ENCODE data around the gene SYNGR2.

The SYNGR2 gene

DNA sequence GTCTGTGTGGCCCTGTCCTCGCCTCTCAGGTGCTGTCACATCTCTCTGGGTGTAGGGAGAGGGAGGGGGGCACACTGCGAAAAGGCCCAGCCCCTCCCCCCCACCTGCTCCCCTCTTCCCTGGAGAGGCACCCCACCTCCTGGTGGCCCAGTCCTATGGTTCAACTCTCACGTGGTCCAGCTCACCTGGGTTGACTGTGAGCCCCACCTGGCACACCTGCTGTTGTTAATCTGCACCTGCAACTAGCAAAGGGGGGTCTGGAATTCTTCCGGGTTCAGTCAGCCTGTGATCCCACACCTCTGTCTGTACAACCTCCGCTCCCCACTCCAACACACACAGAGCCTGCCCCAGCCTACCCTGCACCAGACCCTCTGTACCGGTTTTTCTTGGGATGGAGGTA lies 2.0 kb upstream of the SYNGR2 start (continued):
- TF ChIP-seq, protein P1, sequence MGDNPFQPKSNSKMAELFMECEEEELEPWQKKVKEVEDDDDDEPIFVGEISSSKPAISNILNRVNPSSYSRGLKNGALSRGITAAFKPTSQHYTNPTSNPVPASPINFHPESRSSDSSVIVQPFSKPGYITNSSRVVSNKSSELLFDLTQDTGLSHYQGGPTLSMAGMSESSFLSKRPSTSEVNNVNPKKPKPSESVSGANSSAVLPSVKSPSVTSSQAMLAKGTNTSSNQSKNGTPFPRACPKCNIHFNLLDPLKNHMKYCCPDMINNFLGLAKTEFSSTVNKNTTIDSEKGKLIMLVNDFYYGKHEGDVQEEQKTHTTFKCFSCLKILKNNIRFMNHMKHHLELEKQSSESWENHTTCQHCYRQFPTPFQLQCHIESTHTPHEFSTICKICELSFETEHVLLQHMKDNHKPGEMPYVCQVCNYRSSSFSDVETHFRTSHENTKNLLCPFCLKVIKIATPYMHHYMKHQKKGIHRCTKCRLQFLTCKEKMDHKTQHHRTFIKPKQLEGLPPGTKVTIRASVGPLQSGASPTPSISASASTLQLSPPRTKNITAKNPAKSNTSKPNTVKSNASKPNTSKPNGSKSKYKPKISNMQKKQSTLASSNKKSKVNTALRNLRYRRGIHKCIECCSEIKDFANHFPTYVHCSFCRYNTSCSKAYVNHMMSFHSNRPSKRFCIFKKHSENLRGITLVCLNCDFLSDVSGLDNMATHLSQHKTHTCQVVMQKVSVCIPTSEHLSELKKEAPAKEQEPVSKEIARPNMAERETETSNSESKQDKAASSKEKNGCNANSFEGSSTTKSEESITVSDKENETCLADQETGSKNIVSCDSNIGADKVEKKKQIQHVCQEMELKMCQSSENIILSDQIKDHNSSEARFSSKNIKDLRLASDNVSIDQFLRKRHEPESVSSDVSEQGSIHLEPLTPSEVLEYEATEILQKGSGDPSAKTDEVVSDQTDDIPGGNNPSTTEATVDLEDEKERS (tag by site-specific recombination; IDR thresholded peaks at IDR 0.05), result no peak
- TF ChIP-seq ZNF114 (tag by site-specific recombination; IDR thresholded peaks at IDR 0.05) (no peak), GFI1B (tag by site-specific recombination; IDR thresholded peaks at IDR 0.05) (no peak), ZNF623 (tag by site-specific recombination; IDR thresholded peaks at IDR 0.05) (no peak), MEIS1 (CRISPR knock-in tag; IDR thresholded peaks at IDR 0.05; ENCODE audit: borderline replicate concordance) (no peak), ZNF830 (tag by site-specific recombination; IDR thresholded peaks at IDR 0.05; ENCODE audit: low read depth) (no peak), ZNF10 (tag by site-specific recombination; IDR thresholded peaks at IDR 0.05) (no peak), ZNF155 (tag by site-specific recombination; IDR thresholded peaks at IDR 0.05) (no peak), HOXC10 (CRISPR knock-in tag; IDR thresholded peaks at IDR 0.05) (no peak)

DNA sequence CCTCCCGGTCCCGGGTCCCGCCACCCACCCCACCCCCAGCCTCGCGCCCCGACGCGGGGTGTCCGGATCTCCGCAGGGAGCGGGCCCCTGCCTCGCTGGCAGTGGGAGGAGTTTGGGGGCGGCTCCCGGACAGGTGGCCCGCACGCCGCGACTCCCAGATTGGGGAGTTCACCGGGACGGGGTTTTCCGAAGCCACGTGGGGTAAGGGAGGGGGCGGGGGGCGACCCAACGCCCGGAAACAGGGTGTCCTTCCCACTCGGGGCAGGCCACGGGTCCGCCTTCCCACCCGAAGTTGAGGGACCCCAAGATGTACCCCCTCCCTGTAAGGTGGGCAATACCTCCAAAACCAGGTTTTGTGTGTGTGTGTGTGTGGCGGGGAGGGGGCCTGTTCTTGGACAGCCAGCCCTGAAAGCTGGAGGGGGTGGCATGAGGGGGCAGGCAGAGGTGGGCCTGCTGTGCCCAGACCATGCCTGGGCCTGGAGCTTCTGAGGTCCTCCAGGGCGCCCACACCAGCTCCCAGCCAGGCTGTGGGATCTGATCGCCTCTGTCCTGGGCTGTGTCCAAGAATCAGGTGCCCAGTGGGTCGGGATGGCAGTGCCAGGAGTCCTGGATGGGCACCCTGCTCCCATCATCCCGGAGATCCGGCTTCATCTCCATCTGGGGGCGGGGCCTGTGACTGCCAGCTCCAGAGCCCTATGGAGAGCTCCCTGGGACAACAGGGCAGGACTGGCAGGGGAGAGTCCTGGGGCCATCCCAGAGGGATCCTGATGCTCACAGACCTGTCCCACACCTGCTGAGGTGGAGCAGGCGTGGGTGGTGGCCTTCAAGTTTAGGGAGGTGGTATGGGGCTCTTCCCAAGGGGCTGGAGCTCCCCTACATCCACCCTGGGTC lies 767 bp downstream of the SYNGR2 start:
- POLR2A ChIA-PET, result interaction anchor here (0.6 to 4.6 kb wide), 10 partner anchors 9 to 84 kb away, joined by 3 to 47 read pairs (median 5); partner anchors contain the start of genes AFMID and TK1
- CTCF ChIA-PET, result interaction anchor here (0.5 to 1.9 kb wide), 9 partner anchors 10 to 84 kb away, joined by 3 to 17 read pairs (median 4); partner anchors contain the start of genes AFMID and TK1
- Histone ChIP-seq H3K27ac (ENCODE audit: extremely low read depth, low read depth, low read length) (peak overlapping the region; percentile 78; the same call in 1 of the 2 replicates), H3K4me1 (ENCODE audit: control insufficient read depth, insufficient read depth, low read length) (no peaks in the 10 kb centered on the region; the same call in 1 of the 2 replicates), H3K36me3 (ENCODE audit: control insufficient read depth in 2 of 2, insufficient read depth in 1 of 2, low read length in 2 of 2) (peaks cover 6 to 40% of the 10 kb centered on the region in 2 experiments; a peak in 2 of 3 replicates), H3K4me3 (ENCODE audit: low read depth, low read length) (peak overlapping the region; percentile 67), H3K9me3 (ENCODE audit: control insufficient read depth, insufficient read depth, low read depth, low read length) (no peaks in the 10 kb centered on the region)
- no peak for TF ChIP-seq TCF7L2 (IDR thresholded peaks at IDR 0.05; ENCODE audit: borderline replicate concordance, low read depth, low read length)
- TF ChIP-seq ZNF24 (tag by site-specific recombination; IDR thresholded peaks at IDR 0.05), result no peak
- TF ChIP-seq ZNF433 (tag by site-specific recombination; IDR thresholded peaks at IDR 0.05; ENCODE audit: low read depth), result no peak
- no peak for TF ChIP-seq ZNF175 (tag by site-specific recombination; IDR thresholded peaks at IDR 0.05)
- no peak for TF ChIP-seq ZNF138 (tag by site-specific recombination; IDR thresholded peaks at IDR 0.05; ENCODE audit: borderline replicate concordance)
- TF ChIP-seq SP3 (tag by site-specific recombination; IDR thresholded peaks at IDR 0.05), result peak; percentile 80
- no peak for TF ChIP-seq ZNF114 (tag by site-specific recombination; IDR thresholded peaks at IDR 0.05)
- TF ChIP-seq ZNF571 (tag by site-specific recombination; IDR thresholded peaks at IDR 0.05), result no peak
- TF ChIP-seq ZNF221 (tag by site-specific recombination; IDR thresholded peaks at IDR 0.05; ENCODE audit: borderline replicate concordance), result no peak
- TF ChIP-seq RBAK (tag by site-specific recombination; IDR thresholded peaks at IDR 0.05), result no peak
- TF ChIP-seq, protein P2, sequence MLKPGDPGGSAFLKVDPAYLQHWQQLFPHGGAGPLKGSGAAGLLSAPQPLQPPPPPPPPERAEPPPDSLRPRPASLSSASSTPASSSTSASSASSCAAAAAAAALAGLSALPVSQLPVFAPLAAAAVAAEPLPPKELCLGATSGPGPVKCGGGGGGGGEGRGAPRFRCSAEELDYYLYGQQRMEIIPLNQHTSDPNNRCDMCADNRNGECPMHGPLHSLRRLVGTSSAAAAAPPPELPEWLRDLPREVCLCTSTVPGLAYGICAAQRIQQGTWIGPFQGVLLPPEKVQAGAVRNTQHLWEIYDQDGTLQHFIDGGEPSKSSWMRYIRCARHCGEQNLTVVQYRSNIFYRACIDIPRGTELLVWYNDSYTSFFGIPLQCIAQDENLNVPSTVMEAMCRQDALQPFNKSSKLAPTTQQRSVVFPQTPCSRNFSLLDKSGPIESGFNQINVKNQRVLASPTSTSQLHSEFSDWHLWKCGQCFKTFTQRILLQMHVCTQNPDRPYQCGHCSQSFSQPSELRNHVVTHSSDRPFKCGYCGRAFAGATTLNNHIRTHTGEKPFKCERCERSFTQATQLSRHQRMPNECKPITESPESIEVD (tag by site-specific recombination; IDR thresholded peaks at IDR 0.05), result no peak
- TF ChIP-seq ZNF155 (tag by site-specific recombination; IDR thresholded peaks at IDR 0.05), result no peak
- no peak for TF ChIP-seq ZNF747 (tag by site-specific recombination; IDR thresholded peaks at IDR 0.05)
- TF ChIP-seq, protein P3, sequence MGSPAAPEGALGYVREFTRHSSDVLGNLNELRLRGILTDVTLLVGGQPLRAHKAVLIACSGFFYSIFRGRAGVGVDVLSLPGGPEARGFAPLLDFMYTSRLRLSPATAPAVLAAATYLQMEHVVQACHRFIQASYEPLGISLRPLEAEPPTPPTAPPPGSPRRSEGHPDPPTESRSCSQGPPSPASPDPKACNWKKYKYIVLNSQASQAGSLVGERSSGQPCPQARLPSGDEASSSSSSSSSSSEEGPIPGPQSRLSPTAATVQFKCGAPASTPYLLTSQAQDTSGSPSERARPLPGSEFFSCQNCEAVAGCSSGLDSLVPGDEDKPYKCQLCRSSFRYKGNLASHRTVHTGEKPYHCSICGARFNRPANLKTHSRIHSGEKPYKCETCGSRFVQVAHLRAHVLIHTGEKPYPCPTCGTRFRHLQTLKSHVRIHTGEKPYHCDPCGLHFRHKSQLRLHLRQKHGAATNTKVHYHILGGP (tag by site-specific recombination; IDR thresholded peaks at IDR 0.05), result no peak
- no peak for TF ChIP-seq WT1 (tag by site-specific recombination; IDR thresholded peaks at IDR 0.05)
- TF ChIP-seq BCL11A (tag by site-specific recombination; IDR thresholded peaks at IDR 0.05; ENCODE audit: low read depth), result no peak
- TF ChIP-seq ZSCAN23 (tag by site-specific recombination; IDR thresholded peaks at IDR 0.05), result no peak
- no peak for TF ChIP-seq ZNF157 (tag by site-specific recombination; IDR thresholded peaks at IDR 0.05)
- TF ChIP-seq, protein P4, sequence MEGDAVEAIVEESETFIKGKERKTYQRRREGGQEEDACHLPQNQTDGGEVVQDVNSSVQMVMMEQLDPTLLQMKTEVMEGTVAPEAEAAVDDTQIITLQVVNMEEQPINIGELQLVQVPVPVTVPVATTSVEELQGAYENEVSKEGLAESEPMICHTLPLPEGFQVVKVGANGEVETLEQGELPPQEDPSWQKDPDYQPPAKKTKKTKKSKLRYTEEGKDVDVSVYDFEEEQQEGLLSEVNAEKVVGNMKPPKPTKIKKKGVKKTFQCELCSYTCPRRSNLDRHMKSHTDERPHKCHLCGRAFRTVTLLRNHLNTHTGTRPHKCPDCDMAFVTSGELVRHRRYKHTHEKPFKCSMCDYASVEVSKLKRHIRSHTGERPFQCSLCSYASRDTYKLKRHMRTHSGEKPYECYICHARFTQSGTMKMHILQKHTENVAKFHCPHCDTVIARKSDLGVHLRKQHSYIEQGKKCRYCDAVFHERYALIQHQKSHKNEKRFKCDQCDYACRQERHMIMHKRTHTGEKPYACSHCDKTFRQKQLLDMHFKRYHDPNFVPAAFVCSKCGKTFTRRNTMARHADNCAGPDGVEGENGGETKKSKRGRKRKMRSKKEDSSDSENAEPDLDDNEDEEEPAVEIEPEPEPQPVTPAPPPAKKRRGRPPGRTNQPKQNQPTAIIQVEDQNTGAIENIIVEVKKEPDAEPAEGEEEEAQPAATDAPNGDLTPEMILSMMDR (tag by site-specific recombination; IDR thresholded peaks at IDR 0.05), result no peak
- TF ChIP-seq, protein P5, sequence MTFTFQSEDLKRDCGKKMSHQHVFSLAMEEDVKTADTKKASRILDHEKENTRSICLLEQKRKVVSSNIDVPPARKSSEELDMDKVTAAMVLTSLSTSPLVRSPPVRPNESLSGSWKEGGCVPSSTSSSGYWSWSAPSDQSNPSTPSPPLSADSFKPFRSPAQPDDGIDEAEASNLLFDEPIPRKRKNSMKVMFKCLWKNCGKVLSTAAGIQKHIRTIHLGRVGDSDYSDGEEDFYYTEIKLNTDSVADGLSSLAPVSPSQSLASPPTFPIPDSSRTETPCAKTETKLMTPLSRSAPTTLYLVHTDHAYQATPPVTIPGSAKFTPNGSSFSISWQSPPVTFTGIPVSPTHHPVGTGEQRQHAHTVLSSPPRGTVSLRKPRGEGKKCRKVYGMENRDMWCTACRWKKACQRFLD (tag by site-specific recombination; IDR thresholded peaks at IDR 0.05), result no peak

Data from HEK293 (cell line).